Tibial nerve (tissue), 4 donors: ENCODE results near the gene B4GALT6. TPM values are rescaled to one million over a fixed set of nuclear protein-coding genes. Genes with fewer than 3 reads are reported as not detected.

Experiments used
- DNase-seq, 2 donors: peaks; one replicate each; pipeline ENCODE4 v3.0.0-alpha.2; 2019; ENCODE audit warnings: low spot score in 2 of 2
- H3K27ac ChIP-seq, 4 donors: fragments of 200-600 bp; sonication (generic) in 3 of 4; one replicate each; pipeline ENCODE4 v1.5.1; 2017 to 2019; ENCODE audit warnings: mild to moderate bottlenecking in 1 of 4
- H3K27me3 ChIP-seq, 2 donors: fragments of 200-600 bp; sonication (generic) in 1 of 2; one replicate each; pipeline versions ENCODE4 v1.5.1 to v1.6.0; 2017 to 2019
- H3K36me3 ChIP-seq, 3 donors: fragments of 200-600 bp; sonication (generic); one replicate each; pipeline ENCODE4 v1.5.1; 2018 to 2019
- H3K4me1 ChIP-seq, 4 donors: fragments of 200-600 bp; sonication (generic) in 3 of 4; one replicate each; pipeline ENCODE4 v1.5.1; 2017 to 2019
- H3K4me3 ChIP-seq, 4 donors: fragments of 200-600 bp; sonication (generic) in 3 of 4; one replicate each; pipeline ENCODE4 v1.5.1; 2017 to 2019; ENCODE audit warnings: mild to moderate bottlenecking in 1 of 4, moderate library complexity in 1 of 4
- H3K9me3 ChIP-seq, 4 donors: fragments of 200-600 bp; sonication (generic) in 3 of 4; one replicate each; pipeline ENCODE4 v1.5.1; 2017 to 2019
- EP300 ChIP-seq, 2 donors: sonication (generic); formaldehyde crosslinking; IDR thresholded peaks; one replicate each; pipeline ENCODE4 v1.6.1; 2017; ENCODE audit warnings: antibody characterized with exemption in 2 of 2, mild to moderate bottlenecking in 1 of 2
- POLR2A ChIP-seq, 2 donors: fragments of 450-650 bp; IDR thresholded peaks; one replicate each; pipeline ENCODE4 v1.6.1; 2017; ENCODE audit warnings: antibody characterized with exemption in 2 of 2, mild to moderate bottlenecking in 2 of 2, moderate library complexity in 2 of 2
- WGBS, 2 donors: methylation state at CpG; one replicate each; pipeline ENCODE4 v1.1.5; 2018; 5-methylcytosine and 5-hydroxymethylcytosine counted together
- total RNA-seq, 4 donors: library from RNA; depleted of rRNA; stranded (reverse); fragments of >200 nt; gene quantifications; one replicate each; pipeline ENCODE4 v1.1.0, GENCODE V29; 2016
- TF ChIP-seq, protein P1 (sequence below), 5 experiments: fragments of 200-600 bp in 3 of 5; fragments of 450-650 bp in 2 of 5; sonication (generic) in 3 of 5; IDR thresholded peaks; one replicate each; pipeline ENCODE4 v1.5.1; 2016 to 2019; ENCODE audit warnings: antibody characterized with exemption in 5 of 5, mild to moderate bottlenecking in 3 of 5, moderate library complexity in 2 of 5

The B4GALT6 gene
- total RNA-seq, 4 donors from 2014 or later = 0.98 to 2.1 (median 1.5) TPM

- Histone ChIP-seq H3K4me1 (peaks cover 0 to 11% (median 0%) of the 10 kb centered on the region in 4 donors), H3K27me3 (no peaks in the 10 kb centered on the region), H3K4me3 (no peak overlapping the region), H3K36me3 (no peaks in the 10 kb centered on the region), H3K27ac (no peak overlapping the region), H3K9me3 (no peaks in the 10 kb centered on the region)
- DNase-seq = no peak
- TF ChIP-seq POLR2A (IDR thresholded peaks at IDR 0.05) (no peak), EP300 (IDR thresholded peaks at IDR 0.05) (no peak)
- TF ChIP-seq, protein P1, sequence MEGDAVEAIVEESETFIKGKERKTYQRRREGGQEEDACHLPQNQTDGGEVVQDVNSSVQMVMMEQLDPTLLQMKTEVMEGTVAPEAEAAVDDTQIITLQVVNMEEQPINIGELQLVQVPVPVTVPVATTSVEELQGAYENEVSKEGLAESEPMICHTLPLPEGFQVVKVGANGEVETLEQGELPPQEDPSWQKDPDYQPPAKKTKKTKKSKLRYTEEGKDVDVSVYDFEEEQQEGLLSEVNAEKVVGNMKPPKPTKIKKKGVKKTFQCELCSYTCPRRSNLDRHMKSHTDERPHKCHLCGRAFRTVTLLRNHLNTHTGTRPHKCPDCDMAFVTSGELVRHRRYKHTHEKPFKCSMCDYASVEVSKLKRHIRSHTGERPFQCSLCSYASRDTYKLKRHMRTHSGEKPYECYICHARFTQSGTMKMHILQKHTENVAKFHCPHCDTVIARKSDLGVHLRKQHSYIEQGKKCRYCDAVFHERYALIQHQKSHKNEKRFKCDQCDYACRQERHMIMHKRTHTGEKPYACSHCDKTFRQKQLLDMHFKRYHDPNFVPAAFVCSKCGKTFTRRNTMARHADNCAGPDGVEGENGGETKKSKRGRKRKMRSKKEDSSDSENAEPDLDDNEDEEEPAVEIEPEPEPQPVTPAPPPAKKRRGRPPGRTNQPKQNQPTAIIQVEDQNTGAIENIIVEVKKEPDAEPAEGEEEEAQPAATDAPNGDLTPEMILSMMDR (IDR thresholded peaks at IDR 0.05) = no peak
- 90 to 100% methylated on average over 1 of the region's 1 CpG for WGBS, 2 donors
Measured at GRCh38 chr18:31671951-31672350, 12.4 kb downstream of the B4GALT6 start.

DNA sequence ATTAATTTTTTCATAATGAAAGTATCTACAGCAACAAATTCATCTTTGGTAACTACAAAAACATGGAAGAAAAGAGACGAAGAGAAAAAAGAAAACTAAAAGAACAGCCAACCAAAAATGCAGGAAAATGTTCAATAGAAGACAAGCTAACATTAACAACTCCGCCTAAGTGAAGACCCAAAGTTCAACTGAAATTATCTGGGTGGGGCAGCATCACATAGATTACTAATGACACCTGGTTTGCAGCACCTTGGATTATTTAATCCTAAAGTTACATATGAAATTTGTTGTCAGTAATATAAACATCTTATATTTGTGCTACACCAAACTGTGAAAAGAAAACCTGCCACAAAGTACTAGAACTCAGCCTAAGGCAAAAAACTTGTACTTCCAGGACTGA lies 14.8 kb downstream of the B4GALT6 start:
- TF ChIP-seq, protein P1 (IDR thresholded peaks at IDR 0.05) = no peak
- TF ChIP-seq POLR2A (IDR thresholded peaks at IDR 0.05) = no peak
- no peak for TF ChIP-seq EP300 (IDR thresholded peaks at IDR 0.05)
- H3K9me3 ChIP-seq = no peaks in the 10 kb centered on the region
- no peak for DNase-seq
- H3K4me1 ChIP-seq = peaks cover 0 to 11% (median 0%) of the 10 kb centered on the region in 4 donors
- H3K4me3 ChIP-seq = no peak overlapping the region
- H3K27me3 ChIP-seq = no peaks in the 10 kb centered on the region
- no peak overlapping the region for H3K27ac ChIP-seq
- no peaks in the 10 kb centered on the region for H3K36me3 ChIP-seq
- WGBS, 2 donors = 88 to 90% methylated on average over 2 of the region's 2 CpGs

GRCh38 chr18:31667185-31667584 lies 17.2 kb downstream of the B4GALT6 start:
- Histone ChIP-seq H3K36me3 (no peaks in the 10 kb centered on the region), H3K4me1 (no peaks in the 10 kb centered on the region), H3K4me3 (no peak overlapping the region), H3K27me3 (no peaks in the 10 kb centered on the region), H3K27ac (no peak overlapping the region), H3K9me3 (no peaks in the 10 kb centered on the region)
- no peak for DNase-seq
- TF ChIP-seq EP300 (IDR thresholded peaks at IDR 0.05) = no peak
- TF ChIP-seq POLR2A (IDR thresholded peaks at IDR 0.05) = no peak
- TF ChIP-seq, protein P1 (IDR thresholded peaks at IDR 0.05) = no peak
- 76 to 81% methylated on average over 1 of the region's 1 CpG for WGBS, 2 donors

GRCh38 chr18:31666055-31666454 lies 18.3 kb downstream of the B4GALT6 start:
- no peak overlapping the region for H3K4me3 ChIP-seq
- 79% methylated on average over 5 of the region's 5 CpGs for WGBS, 2 donors
- no peaks in the 10 kb centered on the region for H3K27me3 ChIP-seq
- no peak for DNase-seq
- no peaks in the 10 kb centered on the region for H3K4me1 ChIP-seq
- H3K9me3 ChIP-seq = no peaks in the 10 kb centered on the region
- H3K36me3 ChIP-seq = no peaks in the 10 kb centered on the region
- TF ChIP-seq POLR2A (IDR thresholded peaks at IDR 0.05) = no peak
- TF ChIP-seq EP300 (IDR thresholded peaks at IDR 0.05) = no peak
- TF ChIP-seq, protein P1 (IDR thresholded peaks at IDR 0.05) = no peak
- no peak overlapping the region for H3K27ac ChIP-seq

GRCh38 chr18:31664101-31664500 lies 20.3 kb downstream of the B4GALT6 start:
- H3K4me1 ChIP-seq = no peaks in the 10 kb centered on the region
- H3K27me3 ChIP-seq = no peaks in the 10 kb centered on the region
- H3K9me3 ChIP-seq = no peaks in the 10 kb centered on the region
- WGBS, 2 donors = 92 to 96% methylated on average over 1 of the region's 1 CpG
- H3K27ac ChIP-seq = no peak overlapping the region
- H3K4me3 ChIP-seq = no peak overlapping the region
- TF ChIP-seq, protein P1 (IDR thresholded peaks at IDR 0.05) = no peak
- TF ChIP-seq POLR2A (IDR thresholded peaks at IDR 0.05) = no peak
- TF ChIP-seq EP300 (IDR thresholded peaks at IDR 0.05) = no peak
- H3K36me3 ChIP-seq = no peaks in the 10 kb centered on the region
- no peak for DNase-seq
